ENCODE measurements around the gene AGPAT4. TPM values are rescaled to one million over a fixed set of nuclear protein-coding genes. Genes with fewer than 3 reads are reported as not detected.

Gene AGPAT4
- total and polyA plus RNA-seq, 2 donors (not counting 3 experiments of a cell fraction or from before 2014, with no cell fraction given) = 10.2 to 15.2 TPM

GRCh38 chr6:161161889-161162624 is 111.8 kb downstream of the AGPAT4 start:
- Histone ChIP-seq H3K36me3 (ENCODE audit: control insufficient read depth in 2 of 2, extremely low read depth in 1 of 2, insufficient read depth in 2 of 2, low read length in 2 of 2) (peaks cover 0 to 4% of the 10 kb centered on the region in 2 experiments), H3K9ac (replicated peaks; ENCODE audit: extremely low read depth, insufficient read depth, low read length) (no peak overlapping the region), H4K20me1 (replicated peaks; ENCODE audit: control insufficient read depth, extremely low read depth, insufficient read depth, low read length) (no peaks in the 10 kb centered on the region), H3K4me1 (ENCODE audit: control insufficient read depth, extremely low read depth, insufficient read depth, low read length) (no peaks in the 10 kb centered on the region), H3K79me2 (ENCODE audit: control insufficient read depth, insufficient read depth, low read length) (no peaks in the 10 kb centered on the region), H3K4me3 (replicated peaks in 1 of 3; ENCODE audit: insufficient read depth in 1 of 3, low read depth in 1 of 3, low read length in 3 of 3) (no peak overlapping the region), H3K9me3 (replicated peaks; ENCODE audit: control insufficient read depth, insufficient read depth, low read length) (no peaks in the 10 kb centered on the region), H3K9me1 (replicated peaks; ENCODE audit: control insufficient read depth, extremely low read depth, insufficient read depth, low read length) (no peaks in the 10 kb centered on the region), H3K27me3 (ENCODE audit: control insufficient read depth in 2 of 2, insufficient read depth in 2 of 2, low read length in 2 of 2) (no peaks in the 10 kb centered on the region), H3K27ac (ENCODE audit: insufficient read depth, low read depth, low read length) (no peak overlapping the region), H2AFZ (ENCODE audit: low read depth, low read length) (no peak overlapping the region), H3K4me2 (ENCODE audit: insufficient read depth, low read length) (no peak overlapping the region)
- intact Hi-C loops (cut with micrococcal nuclease) = no loop called here
- DNase-seq (ENCODE audit: low read depth, low spot score) (no peak), FAIRE-seq (no peak)
- ChIA-PET POLR2A (no interaction called here), CTCF (no interaction called here)
- TF ChIP-seq MYC (IDR thresholded peaks at IDR 0.05; ENCODE audit: low read depth, low read length) = no peak
- dilution Hi-C loops (cut with MboI; ENCODE audit: extremely low pct_ligation_motif_present, low sequenced_read_pairs) = no loop called here
- BruUV-seq (replicated peaks) = no TSS peak

- Histone ChIP-seq H4K20me1 (replicated peaks; ENCODE audit: control insufficient read depth, extremely low read depth, insufficient read depth, low read length) (no peaks in the 10 kb centered on the region), H3K9me1 (replicated peaks; ENCODE audit: control insufficient read depth, extremely low read depth, insufficient read depth, low read length) (no peaks in the 10 kb centered on the region), H3K27me3 (ENCODE audit: control insufficient read depth in 2 of 2, insufficient read depth in 2 of 2, low read length in 2 of 2) (no peaks in the 10 kb centered on the region), H3K4me2 (ENCODE audit: insufficient read depth, low read length) (no peak overlapping the region), H3K79me2 (ENCODE audit: control insufficient read depth, insufficient read depth, low read length) (no peaks in the 10 kb centered on the region), H3K9me3 (replicated peaks; ENCODE audit: control insufficient read depth, insufficient read depth, low read length) (no peaks in the 10 kb centered on the region), H3K9ac (replicated peaks; ENCODE audit: extremely low read depth, insufficient read depth, low read length) (no peak overlapping the region), H3K36me3 (ENCODE audit: control insufficient read depth in 2 of 2, extremely low read depth in 1 of 2, insufficient read depth in 2 of 2, low read length in 2 of 2) (peaks cover 0 to 4% of the 10 kb centered on the region in 2 experiments), H3K4me1 (ENCODE audit: control insufficient read depth, extremely low read depth, insufficient read depth, low read length) (no peaks in the 10 kb centered on the region), H3K27ac (ENCODE audit: insufficient read depth, low read depth, low read length) (no peak overlapping the region), H3K4me3 (replicated peaks in 1 of 3; ENCODE audit: insufficient read depth in 1 of 3, low read depth in 1 of 3, low read length in 3 of 3) (no peak overlapping the region), H2AFZ (ENCODE audit: low read depth, low read length) (no peak overlapping the region)
- ChIA-PET POLR2A (no interaction called here), CTCF (no interaction called here)
- TF ChIP-seq POLR2AphosphoS5 (IDR thresholded peaks at IDR 0.05; ENCODE audit: insufficient read depth, low read depth, low read length) (no peak), CTCF (IDR thresholded peaks at IDR 0.05; ENCODE audit: extremely low read depth in 1 of 2, insufficient read depth in 1 of 2, low read depth in 1 of 2, low read length in 2 of 2) (no peak), EZH2 (IDR thresholded peaks at IDR 0.05; ENCODE audit: borderline replicate concordance, low read depth, low read length, severe bottlenecking) (no peak), MAX (IDR thresholded peaks at IDR 0.05; ENCODE audit: insufficient read depth, insufficient read length) (no peak), GATA2 (IDR thresholded peaks at IDR 0.05; ENCODE audit: insufficient read depth, insufficient read length, low read depth, low read length) (no peak), POLR2A (IDR thresholded peaks at IDR 0.05; ENCODE audit: low read depth, low read length) (no peak), JUN (IDR thresholded peaks at IDR 0.05; ENCODE audit: borderline replicate concordance, insufficient read depth, insufficient read length, low read depth) (no peak), FOS (IDR thresholded peaks at IDR 0.05; ENCODE audit: borderline replicate concordance, insufficient read depth, low read length) (no peak), MYC (IDR thresholded peaks at IDR 0.05; ENCODE audit: low read depth, low read length) (no peak)
- dilution Hi-C loops (cut with MboI; ENCODE audit: extremely low pct_ligation_motif_present, low sequenced_read_pairs) = no loop called here
- DNase-seq (ENCODE audit: low read depth, low spot score) (no peak), FAIRE-seq (no peak)
- BruUV-seq (replicated peaks) = no TSS peak
- intact Hi-C loops (cut with micrococcal nuclease) = no loop called here
Observed at GRCh38 chr6:161161121-161161520, 112.7 kb downstream of the AGPAT4 start.
